ENCODE results near the gene CLDN19.
"Not testable (repeated sequence)": the region's sequence is repeated elsewhere in the genome, so short reads cannot be mapped to it uniquely, and the experiment has no call there.

CLDN19 gene

DNA sequence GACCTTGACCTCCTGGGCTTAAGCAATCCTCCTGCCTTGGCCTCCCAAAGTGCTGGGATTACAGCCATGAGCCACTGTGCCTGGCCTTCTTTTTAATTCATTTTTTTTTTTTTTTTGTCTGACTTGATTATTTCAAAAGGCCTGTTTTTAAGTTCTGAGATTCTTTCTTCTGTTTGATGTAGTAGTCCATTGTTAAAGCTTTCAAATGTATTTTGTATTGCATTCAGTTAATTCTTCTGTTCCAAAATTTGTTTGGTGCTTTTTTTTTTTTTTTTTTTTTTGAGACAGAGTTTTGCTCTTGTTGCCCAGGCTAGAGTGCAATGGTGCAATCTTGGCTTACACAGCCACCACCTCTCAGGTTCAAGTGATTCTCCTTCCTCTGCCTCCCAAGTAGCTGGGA is 25.6 kb downstream of the CLDN19 start:
- ATAC-seq; H3K27ac Mint-ChIP-seq; DNase-seq (ENCODE audit: low spot score in 2 of 2); H3K4me3 Mint-ChIP-seq; H3K9me3 Mint-ChIP-seq: not testable (repeated sequence)
- peaks cover 12% of the 10 kb centered on the region for H3K4me1 Mint-ChIP-seq
- H3K36me3 Mint-ChIP-seq = peaks cover 67% of the 10 kb centered on the region

DNA sequence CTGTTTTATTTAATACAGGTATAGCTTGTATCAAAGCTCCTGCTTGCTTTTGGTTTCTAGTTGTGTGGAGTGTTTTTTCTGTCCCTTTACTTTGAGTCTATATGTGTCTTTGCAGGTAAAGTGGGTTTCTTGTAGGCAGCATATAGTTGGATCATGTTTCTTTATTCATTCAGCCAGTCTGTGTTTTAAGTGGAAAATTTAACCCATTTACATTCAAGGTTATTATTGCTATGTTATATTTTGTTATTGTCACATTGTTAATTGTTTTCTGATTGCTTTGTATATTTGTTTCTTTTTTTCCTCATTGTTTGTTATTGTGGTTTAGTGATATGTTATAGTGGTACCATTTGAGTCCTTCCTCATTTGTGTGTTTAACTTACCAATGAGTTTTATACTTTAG is 26.7 kb downstream of the CLDN19 start:
- peaks cover 12% of the 10 kb centered on the region for H3K4me1 Mint-ChIP-seq
- DNase-seq (ENCODE audit: low spot score in 2 of 2) (no peak), ATAC-seq (no peak)
- no peak overlapping the region for H3K27ac Mint-ChIP-seq
- peaks cover 76% of the 10 kb centered on the region for H3K36me3 Mint-ChIP-seq
- H3K9me3 Mint-ChIP-seq = peaks cover 4% of the 10 kb centered on the region
- H3K4me3 Mint-ChIP-seq = no peak overlapping the region

DNA sequence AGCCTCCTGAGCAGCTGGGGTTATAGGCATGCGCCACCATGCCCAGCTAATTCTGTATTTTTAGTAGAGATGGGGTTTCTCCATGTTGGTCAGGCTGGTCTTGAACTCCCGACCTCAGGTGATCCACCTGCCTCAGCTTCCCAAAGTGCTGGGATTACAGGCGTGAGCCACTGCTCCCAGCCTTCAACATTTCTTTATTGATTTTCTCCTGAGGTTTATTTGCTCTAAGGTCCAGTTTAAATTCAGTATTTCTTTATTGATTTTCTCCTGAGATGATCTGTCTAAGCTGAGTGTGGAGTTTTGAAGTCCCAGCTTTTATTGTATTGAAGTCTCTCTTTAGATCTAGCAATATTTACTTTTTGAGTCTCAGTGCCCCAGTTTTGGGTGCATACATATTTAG is 27.2 kb downstream of the CLDN19 start:
- not testable (repeated sequence) for H3K27ac Mint-ChIP-seq; H3K9me3 Mint-ChIP-seq; ATAC-seq; H3K4me3 Mint-ChIP-seq; DNase-seq (ENCODE audit: low spot score in 2 of 2)
- Mint-ChIP-seq H3K4me1 (peaks cover 12% of the 10 kb centered on the region), H3K36me3 (peaks cover 81% of the 10 kb centered on the region)

DNA sequence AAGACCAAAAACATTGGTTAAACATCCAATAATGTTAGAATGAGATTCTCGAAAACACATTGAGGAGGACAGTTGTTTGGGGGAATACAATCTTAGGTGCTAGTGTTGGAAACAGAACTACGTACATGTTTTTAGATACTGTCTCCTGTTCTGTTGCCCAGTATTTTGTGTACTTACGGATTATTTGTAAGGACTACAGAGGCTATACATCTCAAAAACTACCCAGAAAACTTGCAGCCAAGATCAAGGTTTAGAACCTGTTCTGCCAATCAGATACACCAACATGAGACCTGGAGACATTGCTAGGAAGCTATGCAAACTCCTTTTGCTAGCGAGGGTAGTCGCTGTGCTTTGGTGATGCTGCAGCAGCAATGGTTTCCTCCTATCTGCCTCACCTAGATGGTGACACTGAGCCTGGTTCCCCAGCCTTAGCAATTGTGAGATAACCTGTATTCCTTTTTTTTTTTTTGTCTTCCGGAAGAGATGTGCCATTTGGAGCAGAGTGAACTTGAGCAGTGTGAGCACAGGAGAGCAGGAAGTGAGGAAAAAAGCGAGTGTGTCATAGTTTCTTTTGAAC is 36.1 kb downstream of the CLDN19 start:
- Mint-ChIP-seq H3K9me3 (no peaks in the 10 kb centered on the region), H3K4me1 (peaks cover 4% of the 10 kb centered on the region), H3K4me3 (no peak overlapping the region), H3K36me3 (peaks cover 97% of the 10 kb centered on the region), H3K27ac (peak overlapping the region; percentile 56)
- ATAC-seq (no peak), DNase-seq (ENCODE audit: low spot score in 2 of 2) (no peak)

DNA sequence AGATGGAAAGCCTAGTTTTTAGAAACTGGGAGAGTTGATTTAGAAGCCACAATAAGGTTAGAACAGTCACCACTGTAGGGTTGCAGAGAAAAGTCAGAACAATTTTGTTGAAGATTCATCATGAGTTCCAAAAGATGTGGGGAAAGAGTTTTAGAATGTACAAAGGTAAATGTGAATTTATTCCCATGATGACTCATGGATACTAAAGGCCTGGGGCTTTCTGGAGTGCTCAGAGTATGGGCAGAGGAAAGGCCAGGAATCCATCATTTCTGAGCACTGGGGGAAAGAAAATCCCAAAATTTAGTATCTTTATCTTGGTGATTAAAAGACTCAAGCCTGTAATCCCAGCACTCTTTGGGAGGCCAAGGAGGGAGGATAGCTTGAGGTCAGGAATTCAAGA is 40.0 kb downstream of the CLDN19 start:
- Mint-ChIP-seq H3K27ac (peak overlapping the region; percentile 71), H3K4me1 (peaks cover 19% of the 10 kb centered on the region), H3K36me3 (peaks cover 100% of the 10 kb centered on the region), H3K4me3 (no peak overlapping the region), H3K9me3 (no peaks in the 10 kb centered on the region)
- DNase-seq (ENCODE audit: low spot score in 2 of 2) = no peak
- ATAC-seq = no peak

DNA sequence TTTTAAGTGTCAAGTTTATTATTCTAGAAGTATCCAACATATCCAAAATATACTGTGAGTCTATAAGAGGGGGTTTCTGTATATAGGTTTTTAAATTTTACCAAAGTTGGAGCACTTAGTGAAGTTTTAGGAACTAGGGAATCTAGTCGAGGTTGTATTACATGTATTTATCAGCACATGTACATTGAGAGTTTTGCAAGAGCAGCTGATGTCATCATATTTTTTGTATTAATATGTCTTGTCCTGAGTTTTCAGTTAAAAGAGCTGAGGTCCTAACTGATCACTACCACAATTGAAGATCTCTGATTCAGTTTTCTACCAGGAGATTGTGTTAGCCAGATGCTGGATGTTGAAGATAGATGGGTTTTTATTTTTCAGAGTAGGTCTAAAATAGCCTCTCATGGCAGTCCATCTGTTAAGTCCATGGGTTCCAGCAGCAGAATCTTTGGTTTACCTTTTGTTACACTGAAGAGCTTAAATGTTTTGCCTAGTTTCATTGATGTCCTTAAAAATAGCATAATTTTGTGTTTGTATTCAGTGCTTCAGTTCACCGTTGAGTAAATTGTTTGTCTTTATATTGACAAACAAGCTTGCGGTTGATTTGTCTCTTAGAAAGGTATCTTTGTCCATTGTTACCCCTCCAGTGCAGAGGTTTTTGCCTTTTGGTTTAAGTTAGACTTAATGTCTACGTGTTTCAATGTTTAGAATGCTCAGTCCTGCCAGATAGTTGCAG is 41.8 kb downstream of the CLDN19 start:
- H3K9me3 Mint-ChIP-seq = no peaks in the 10 kb centered on the region
- H3K4me3 Mint-ChIP-seq = no peak overlapping the region
- peaks cover 100% of the 10 kb centered on the region for H3K36me3 Mint-ChIP-seq
- ATAC-seq (no peak), DNase-seq (ENCODE audit: low spot score in 2 of 2) (no peak)
- H3K4me1 Mint-ChIP-seq = peaks cover 22% of the 10 kb centered on the region
- peak overlapping the region; percentile 71 for H3K27ac Mint-ChIP-seq

DNA sequence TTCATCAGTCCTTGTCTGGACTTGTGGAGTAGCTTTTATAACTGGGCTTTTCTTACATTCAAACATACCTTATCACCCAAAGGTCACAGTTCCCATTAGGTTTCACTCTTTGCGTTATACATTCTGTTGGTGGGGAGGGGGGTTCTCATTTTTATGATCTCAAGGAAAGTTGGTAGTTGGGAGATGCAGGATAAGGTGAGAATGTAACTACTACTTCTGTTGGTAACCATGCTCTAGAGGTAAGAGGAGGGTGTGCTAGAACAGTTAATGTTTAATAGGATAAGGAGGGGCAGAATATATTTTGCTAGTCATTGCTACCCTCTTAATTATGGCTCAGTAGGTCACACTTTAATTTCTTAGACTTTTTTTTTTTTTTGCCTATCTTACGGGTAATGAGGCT is 47.1 kb downstream of the CLDN19 start:
- no peak for DNase-seq (ENCODE audit: low spot score in 2 of 2)
- no peaks in the 10 kb centered on the region for H3K9me3 Mint-ChIP-seq
- H3K36me3 Mint-ChIP-seq = peaks cover 100% of the 10 kb centered on the region
- peak overlapping the region; percentile 61 for H3K27ac Mint-ChIP-seq
- H3K4me3 Mint-ChIP-seq = no peak overlapping the region
- H3K4me1 Mint-ChIP-seq = peaks cover 62% of the 10 kb centered on the region
- no peak for ATAC-seq

DNA sequence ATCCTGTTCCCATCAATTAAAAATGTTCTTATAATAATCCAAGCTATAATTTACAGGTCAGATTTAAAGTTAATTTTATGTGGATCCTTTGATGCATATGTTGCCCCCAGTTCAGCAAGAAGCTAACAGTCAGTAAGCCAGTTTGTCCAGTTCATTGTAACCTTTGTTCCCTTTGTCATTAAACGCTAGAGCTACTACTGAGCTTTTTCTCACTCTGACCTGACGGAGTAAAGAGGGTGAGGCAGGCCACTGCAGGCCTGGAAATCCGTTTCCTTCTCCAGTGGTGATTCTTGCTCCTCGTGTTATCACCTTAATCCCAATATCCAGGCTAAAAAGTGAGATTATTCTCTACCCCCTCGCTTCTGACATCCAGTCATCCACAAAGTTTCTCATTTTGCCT is 47.6 kb downstream of the CLDN19 start:
- no peak overlapping the region for H3K4me3 Mint-ChIP-seq
- peaks cover 100% of the 10 kb centered on the region for H3K36me3 Mint-ChIP-seq
- peaks cover 67% of the 10 kb centered on the region for H3K4me1 Mint-ChIP-seq

DNA sequence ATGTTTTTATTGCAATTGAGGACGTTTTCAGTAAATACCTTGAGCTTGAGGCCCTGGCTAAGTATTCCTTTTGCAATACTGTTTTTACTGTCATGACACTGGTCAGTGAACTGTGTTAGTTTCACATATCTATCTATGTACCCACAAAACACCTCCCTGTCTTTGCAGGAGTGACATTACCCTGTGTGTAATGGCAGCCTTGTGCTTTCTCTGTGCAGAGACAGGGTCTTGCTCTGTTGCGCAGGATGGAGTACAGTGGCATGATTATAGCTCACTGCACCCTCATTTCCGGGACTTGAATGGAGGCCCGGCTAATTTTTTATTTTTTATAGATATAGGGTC is 48.9 kb downstream of the CLDN19 start:
- Mint-ChIP-seq H3K9me3 (no peaks in the 10 kb centered on the region), H3K4me1 (peaks cover 78% of the 10 kb centered on the region), H3K36me3 (peaks cover 100% of the 10 kb centered on the region), H3K27ac (no peak overlapping the region), H3K4me3 (peak overlapping the region; percentile 27)
- DNase-seq (ENCODE audit: low spot score in 2 of 2) (peak in 1 of 2 donors; percentile 40), ATAC-seq (peak; percentile 74)

More for the DNA sequence above, 47.6 kb downstream of the CLDN19 start:
- DNase-seq (ENCODE audit: low spot score in 2 of 2) = no peak
- no peaks in the 10 kb centered on the region for H3K9me3 Mint-ChIP-seq
- no peak for ATAC-seq
- peak overlapping the region; percentile 61 for H3K27ac Mint-ChIP-seq

DNA sequence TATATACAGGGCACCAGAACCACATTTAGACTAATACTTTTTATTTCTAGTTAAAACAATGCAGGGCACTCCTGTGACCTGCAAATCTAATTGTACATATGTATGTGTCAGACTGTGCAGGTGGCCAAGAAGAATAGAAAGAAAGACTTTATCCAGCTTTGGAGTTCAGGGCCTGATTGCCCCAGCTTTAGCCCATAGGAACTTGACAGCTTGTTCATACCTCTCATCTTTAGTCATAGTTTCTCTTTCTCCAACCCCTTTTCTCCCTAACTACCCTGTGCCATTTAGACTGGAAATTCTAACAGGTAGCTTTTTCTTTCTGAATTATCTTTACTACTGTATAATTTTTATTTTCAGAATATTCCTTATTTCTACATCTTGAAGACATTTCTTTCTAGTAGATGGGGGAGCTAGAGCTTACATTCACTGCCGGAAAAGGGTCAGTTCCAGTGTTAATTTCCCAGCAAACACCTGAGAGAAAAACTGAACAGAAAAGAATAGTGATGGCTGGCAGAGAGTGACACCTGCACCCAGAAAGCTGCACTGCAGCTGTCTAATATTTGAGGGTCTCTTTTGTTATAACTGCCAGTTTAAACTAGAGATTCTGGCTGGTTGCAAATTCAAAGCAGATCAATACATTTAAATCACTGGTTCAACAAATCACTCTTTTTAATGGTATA is 49.4 kb downstream of the CLDN19 start:
- peaks cover 100% of the 10 kb centered on the region for H3K36me3 Mint-ChIP-seq
- no peak for DNase-seq (ENCODE audit: low spot score in 2 of 2)
- ATAC-seq = peak; percentile 80
- no peak overlapping the region for H3K27ac Mint-ChIP-seq
- no peaks in the 10 kb centered on the region for H3K9me3 Mint-ChIP-seq
- H3K4me1 Mint-ChIP-seq = peaks cover 78% of the 10 kb centered on the region
- peak overlapping the region; percentile 27 for H3K4me3 Mint-ChIP-seq

DNA sequence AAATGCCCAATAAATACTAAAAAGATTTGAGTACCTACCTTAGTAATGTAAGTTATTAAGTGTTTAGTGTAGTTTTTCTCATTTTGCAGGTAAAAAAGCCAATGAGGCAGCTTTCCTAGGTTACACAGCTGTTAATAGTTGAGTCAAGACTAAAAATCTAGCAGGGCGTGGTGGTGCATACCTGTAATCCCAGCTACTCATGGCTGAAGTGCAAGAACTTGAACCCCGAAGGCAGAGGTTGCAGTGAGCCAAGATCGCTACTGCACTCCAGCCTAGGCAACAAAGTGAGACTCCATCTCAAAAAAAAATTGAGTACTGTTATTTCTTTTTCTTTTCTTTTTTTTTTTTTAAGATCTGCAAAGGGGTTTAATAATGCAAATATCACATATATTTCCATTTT is 50.1 kb downstream of the CLDN19 start:
- Mint-ChIP-seq H3K27ac (peak overlapping the region; percentile 9), H3K9me3 (no peaks in the 10 kb centered on the region), H3K4me3 (peak overlapping the region; percentile 27), H3K36me3 (peaks cover 100% of the 10 kb centered on the region), H3K4me1 (peaks cover 82% of the 10 kb centered on the region)
- no peak for ATAC-seq
- peak in 1 of 2 donors; percentile 38 for DNase-seq (ENCODE audit: low spot score in 2 of 2)

DNA sequence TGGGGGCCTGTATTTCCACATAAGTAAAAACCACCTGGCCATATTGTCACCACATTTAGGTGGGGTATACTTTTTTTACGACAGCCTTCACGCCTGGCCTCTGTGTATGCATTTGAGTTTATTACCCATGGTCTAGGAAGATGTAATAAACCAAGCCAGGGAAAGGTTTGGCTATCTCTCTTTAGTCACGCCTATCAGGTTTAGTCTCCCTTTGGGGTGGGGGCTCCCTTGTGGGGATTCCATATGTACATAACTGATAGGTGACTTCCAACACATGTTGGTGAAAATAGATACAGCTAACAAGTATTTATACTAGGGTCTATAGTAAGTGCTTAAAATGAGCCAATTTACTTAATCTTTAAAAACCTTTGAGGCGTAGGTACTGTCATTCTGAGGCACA is 53.6 kb downstream of the CLDN19 start:
- Mint-ChIP-seq H3K27ac (peak overlapping the region; percentile 37), H3K36me3 (peaks cover 98% of the 10 kb centered on the region), H3K4me1 (peaks cover 86% of the 10 kb centered on the region), H3K9me3 (no peaks in the 10 kb centered on the region), H3K4me3 (peak overlapping the region; percentile 94)
- ATAC-seq = no peak
- DNase-seq (ENCODE audit: low spot score in 2 of 2) = no peak

DNA sequence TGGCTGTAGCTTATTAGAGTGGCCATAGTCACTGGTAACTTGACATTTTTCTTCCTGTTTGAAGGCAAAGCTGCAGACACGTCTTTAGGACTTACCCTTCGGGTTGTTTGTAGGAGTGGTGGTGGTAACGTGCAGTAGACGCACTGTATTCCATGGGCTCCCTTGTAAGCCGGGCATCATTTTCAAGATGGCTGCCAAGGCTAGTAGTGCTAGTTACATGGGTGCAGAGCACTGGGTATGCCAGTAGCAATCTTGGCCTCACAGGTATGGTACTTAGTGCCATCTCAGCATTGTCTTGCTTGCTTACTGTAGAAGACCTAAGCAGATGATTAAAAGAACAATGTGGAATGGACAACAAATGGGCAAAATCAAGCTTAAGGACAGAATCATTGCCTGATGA is 55.9 kb downstream of the CLDN19 start:
- Mint-ChIP-seq H3K4me3 (peak overlapping the region; percentile 94), H3K9me3 (no peaks in the 10 kb centered on the region), H3K27ac (peak overlapping the region; percentile 98), H3K36me3 (peaks cover 81% of the 10 kb centered on the region), H3K4me1 (peaks cover 77% of the 10 kb centered on the region)
- DNase-seq (ENCODE audit: low spot score in 2 of 2) = peak in 1 of 2 donors; percentile 56
- ATAC-seq = no peak
